Prostate gland (tissue), 2 donors: ENCODE measurements around the gene TPRX1. TPM values are rescaled to one million over a fixed set of nuclear protein-coding genes. Genes with fewer than 3 reads are reported as not detected.
"Not testable (repeated sequence)": the region's sequence is repeated elsewhere in the genome, so short reads cannot be mapped to it uniquely, and the experiment has no call there.

Experiments
- DNase-seq: peaks from one replicate; pipeline ENCODE4 v3.0.0-alpha.2; 2019; ENCODE audit warnings: low spot score
- H3K27ac ChIP-seq, 2 donors: fragments of 200-600 bp; sonication (generic); 2 replicates each; pipeline ENCODE4 v1.5.1; 2017 to 2019
- H3K27me3 ChIP-seq: fragments of 200-600 bp; sonication (generic); replicated peaks from 2 replicates; pipeline ENCODE4 v1.5.1; 2019; ENCODE audit not compliant: insufficient read depth
- H3K36me3 ChIP-seq, 2 donors: fragments of 200-600 bp; sonication (generic); 1 replicate in 1 of 2; 2 replicates in 1 of 2; pipeline versions ENCODE4 v1.5.1 to v1.8.1; 2017 to 2019
- H3K4me1 ChIP-seq: fragments of 200-600 bp; sonication (generic); replicated peaks from 2 replicates; pipeline ENCODE4 v1.5.1; 2019
- H3K4me3 ChIP-seq, 2 donors: fragments of 200-600 bp; sonication (generic); 2 replicates each; pipeline ENCODE4 v1.5.1; 2017 to 2019
- H3K9me3 ChIP-seq: fragments of 200-600 bp; sonication (generic); 2 replicates; pipeline ENCODE4 v1.5.1; 2017
- POLR2A ChIP-seq: fragments of 450-650 bp; IDR thresholded peaks from one replicate; pipeline ENCODE4 v1.6.1; 2016; ENCODE audit warnings: antibody characterized with exemption, mild to moderate bottlenecking
- POLR2AphosphoS5 ChIP-seq: sonication (generic); formaldehyde crosslinking; IDR thresholded peaks from one replicate; pipeline ENCODE4 v1.6.1; 2017; ENCODE audit warnings: antibody characterized with exemption
- WGBS: methylation state at CpG from one replicate; pipeline ENCODE4 v1.1.5; 2018; 5-methylcytosine and 5-hydroxymethylcytosine counted together
- intact Hi-C: fragments of 100-400 bp; cut with DNase I; formaldehyde crosslinking; loops from one replicate; pipeline ENCODE4 v1.14.2; 2022
- total RNA-seq, 2 donors: library from RNA; depleted of rRNA; stranded (reverse); fragments of >200 nt; gene quantifications; one replicate each; pipeline ENCODE4 v1.1.0, GENCODE V29; 2016
- TF ChIP-seq, protein P1 (sequence below), 4 experiments: fragments of 200-600 bp in 2 of 4; fragments of 450-650 bp in 2 of 4; sonication (generic) in 2 of 4; IDR thresholded peaks; 1 replicate in 3 of 4; 2 replicates in 1 of 4; pipeline ENCODE4 v1.5.1; 2016 to 2019; ENCODE audit warnings: antibody characterized with exemption in 4 of 4, mild to moderate bottlenecking in 2 of 4, moderate library complexity in 2 of 4

Gene TPRX1
- total RNA-seq, 2 donors from 2014 or later, result 0.91 TPM; not detected in 1

DNA sequence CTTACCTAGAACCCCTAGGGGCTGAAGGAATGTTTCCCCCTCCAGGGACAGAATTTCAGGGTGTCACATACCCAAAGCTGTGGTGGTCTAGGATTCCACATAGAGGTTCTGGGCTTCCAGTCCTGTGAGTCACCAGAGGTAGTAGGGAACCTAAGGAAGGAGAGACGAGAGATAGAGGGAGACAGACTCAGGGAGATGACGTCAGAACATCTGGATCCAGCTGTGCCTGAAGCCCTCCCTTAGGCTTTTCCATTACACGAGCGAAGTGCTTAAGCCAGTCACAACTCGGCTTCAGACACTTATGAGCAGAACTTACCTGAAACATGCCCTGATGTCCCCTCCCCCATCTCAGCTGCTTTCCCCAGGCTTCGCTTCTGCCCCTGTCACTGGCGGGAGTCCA, 37.7 kb downstream of the TPRX1 start:
- Histone ChIP-seq H3K4me3 (no peak overlapping the region), H3K36me3 (no peaks in the 10 kb centered on the region), H3K27ac (no peak overlapping the region), H3K9me3 (no peaks in the 10 kb centered on the region), H3K4me1 (no peaks in the 10 kb centered on the region), H3K27me3 (no peaks in the 10 kb centered on the region)
- 90% methylated on average over 7 of the region's 7 CpGs for WGBS
- no peak for DNase-seq
- no peak for TF ChIP-seq POLR2AphosphoS5
- TF ChIP-seq, protein P1, sequence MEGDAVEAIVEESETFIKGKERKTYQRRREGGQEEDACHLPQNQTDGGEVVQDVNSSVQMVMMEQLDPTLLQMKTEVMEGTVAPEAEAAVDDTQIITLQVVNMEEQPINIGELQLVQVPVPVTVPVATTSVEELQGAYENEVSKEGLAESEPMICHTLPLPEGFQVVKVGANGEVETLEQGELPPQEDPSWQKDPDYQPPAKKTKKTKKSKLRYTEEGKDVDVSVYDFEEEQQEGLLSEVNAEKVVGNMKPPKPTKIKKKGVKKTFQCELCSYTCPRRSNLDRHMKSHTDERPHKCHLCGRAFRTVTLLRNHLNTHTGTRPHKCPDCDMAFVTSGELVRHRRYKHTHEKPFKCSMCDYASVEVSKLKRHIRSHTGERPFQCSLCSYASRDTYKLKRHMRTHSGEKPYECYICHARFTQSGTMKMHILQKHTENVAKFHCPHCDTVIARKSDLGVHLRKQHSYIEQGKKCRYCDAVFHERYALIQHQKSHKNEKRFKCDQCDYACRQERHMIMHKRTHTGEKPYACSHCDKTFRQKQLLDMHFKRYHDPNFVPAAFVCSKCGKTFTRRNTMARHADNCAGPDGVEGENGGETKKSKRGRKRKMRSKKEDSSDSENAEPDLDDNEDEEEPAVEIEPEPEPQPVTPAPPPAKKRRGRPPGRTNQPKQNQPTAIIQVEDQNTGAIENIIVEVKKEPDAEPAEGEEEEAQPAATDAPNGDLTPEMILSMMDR (IDR thresholded peaks at IDR 0.05), result no peak
- no peak for TF ChIP-seq POLR2A
- intact Hi-C loops, result loop anchor here (2.0 kb wide), 1 partner anchor 22 kb away; no protein-coding TSS in a partner anchor

DNA sequence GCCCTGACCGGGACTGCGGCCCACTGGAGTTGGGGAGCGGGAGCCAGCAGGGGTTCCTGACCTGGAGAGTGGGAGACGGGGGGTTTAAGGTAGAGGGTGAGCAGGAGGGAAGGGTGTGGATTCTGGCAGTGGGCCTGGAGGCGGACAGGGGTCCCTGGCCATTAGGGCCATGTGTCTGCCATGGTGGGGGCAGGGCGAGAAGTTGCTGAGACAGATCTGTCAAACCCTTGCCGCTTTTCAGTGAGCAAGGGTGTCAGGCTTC, 38.1 kb downstream of the TPRX1 start:
- Histone ChIP-seq H3K27me3 (no peaks in the 10 kb centered on the region), H3K4me3 (no peak overlapping the region), H3K36me3 (no peaks in the 10 kb centered on the region), H3K27ac (no peak overlapping the region), H3K9me3 (no peaks in the 10 kb centered on the region), H3K4me1 (no peaks in the 10 kb centered on the region)
- TF ChIP-seq, protein P1 (IDR thresholded peaks at IDR 0.05), result no peak
- no peak for TF ChIP-seq POLR2AphosphoS5
- no peak for TF ChIP-seq POLR2A
- DNase-seq, result no peak
- intact Hi-C loops, result loop anchor here (2.0 kb wide), 1 partner anchor 23 kb away; no protein-coding TSS in a partner anchor
- 74% methylated on average over 7 of the region's 7 CpGs for WGBS

DNA sequence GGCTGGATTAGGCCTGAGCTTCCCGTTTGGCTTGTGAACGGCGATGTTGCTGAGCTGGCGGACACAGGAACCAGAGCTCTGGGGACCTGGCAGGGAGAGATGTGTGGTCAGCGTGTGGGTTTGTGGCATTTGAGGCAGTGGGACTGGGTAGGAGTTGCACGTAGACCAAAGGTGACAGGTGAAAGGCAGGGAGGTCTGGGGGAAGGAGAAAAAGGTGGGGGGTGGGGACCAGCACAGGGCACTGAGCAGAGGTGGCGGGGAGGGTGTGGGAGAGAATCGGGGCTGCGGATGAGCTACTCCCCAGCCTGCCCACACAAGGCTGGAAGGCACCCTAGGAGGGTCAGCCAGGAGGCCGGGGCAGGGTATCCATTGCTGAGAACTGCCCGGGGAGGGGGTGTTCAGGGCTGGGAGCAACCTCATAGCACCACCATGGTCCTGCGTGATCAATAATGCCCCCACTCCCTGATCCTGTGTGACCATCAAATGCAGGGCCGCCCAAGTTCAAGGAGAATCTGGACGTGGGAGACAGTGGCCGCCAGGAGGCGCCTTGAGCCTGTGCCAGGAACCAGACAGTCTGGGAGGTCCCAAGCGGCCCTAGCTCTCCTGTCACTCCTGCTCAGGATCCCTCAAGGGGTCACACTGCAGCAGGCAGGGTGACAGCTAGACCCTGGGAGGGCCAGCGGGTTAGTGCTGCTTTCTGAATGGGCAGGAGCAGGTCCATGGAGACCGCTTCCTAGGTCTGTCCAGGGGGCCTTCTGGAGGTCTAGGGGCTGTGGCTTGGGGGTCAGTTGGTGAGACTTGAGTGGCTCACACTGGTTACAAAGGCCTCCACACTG, 38.6 kb downstream of the TPRX1 start:
- Histone ChIP-seq H3K36me3 (no peaks in the 10 kb centered on the region), H3K4me1 (no peaks in the 10 kb centered on the region), H3K27ac (no peak overlapping the region), H3K4me3 (no peak overlapping the region), H3K9me3 (no peaks in the 10 kb centered on the region), H3K27me3 (no peaks in the 10 kb centered on the region)
- WGBS, result 37% methylated on average over 17 of the region's 19 CpGs
- peak; percentile 44 for DNase-seq
- TF ChIP-seq, protein P1 (IDR thresholded peaks at IDR 0.05), result peak; percentile 21 to 74 (median 71)
- TF ChIP-seq POLR2A (no peak), POLR2AphosphoS5 (no peak)
- intact Hi-C loops, result loop anchor here (2.0 kb wide), 1 partner anchor 23 kb away; no protein-coding TSS in a partner anchor

DNA sequence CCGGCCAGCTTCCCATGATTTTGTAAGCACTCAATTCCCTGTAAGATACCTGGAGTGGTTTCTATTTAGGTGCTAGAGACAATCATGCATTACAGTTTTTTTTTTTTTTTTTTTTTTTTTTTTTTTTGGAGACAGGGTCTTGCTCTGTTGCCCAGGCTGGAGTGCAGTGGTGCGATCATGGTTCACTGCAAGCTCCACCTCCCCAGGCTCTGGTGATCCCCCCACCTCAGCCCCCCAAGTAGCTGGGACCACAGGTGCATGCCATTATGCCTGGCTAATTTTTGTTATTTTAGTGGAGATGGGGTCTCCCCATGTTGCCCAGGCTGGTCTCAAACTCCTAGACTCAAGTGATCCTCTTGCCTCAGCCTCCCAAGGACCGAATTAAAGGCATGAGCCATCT, 39.6 kb downstream of the TPRX1 start:
- WGBS, result 90% methylated on average over 3 of the region's 3 CpGs
- H3K27me3 ChIP-seq, intact Hi-C loops: not testable (repeated sequence)

DNA sequence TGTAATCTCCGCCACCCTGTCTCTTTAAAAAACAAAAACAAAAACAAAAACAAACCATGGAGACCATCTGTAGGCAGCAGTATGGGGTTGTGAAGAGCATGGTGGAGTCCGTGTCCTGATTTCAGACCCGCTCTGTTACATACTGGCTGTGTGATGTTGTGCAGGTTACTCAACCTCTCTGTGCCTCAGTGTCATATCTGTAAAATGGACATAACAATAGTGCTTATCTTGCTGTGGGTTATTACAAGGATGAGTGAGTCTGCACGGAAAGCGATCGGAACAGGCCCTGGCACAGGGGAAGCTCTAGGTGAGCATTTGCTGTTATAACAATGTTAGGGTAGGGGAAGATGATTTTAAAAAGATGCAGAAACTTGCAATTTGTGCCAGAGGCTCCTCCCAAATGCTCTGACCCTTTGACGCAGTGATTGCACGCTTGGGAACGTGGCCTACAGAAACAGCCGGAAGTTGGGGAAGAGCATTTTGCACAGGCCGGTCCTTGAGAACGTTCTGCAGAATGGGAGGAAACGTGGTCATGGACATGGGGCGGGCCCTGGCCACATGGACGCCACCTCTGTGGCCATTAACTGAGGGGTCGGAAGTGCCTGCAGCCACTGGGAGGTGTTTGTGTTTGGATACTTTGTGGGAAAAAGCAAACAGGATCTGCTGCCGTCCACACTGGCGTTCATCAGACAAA, 41.6 kb downstream of the TPRX1 start:
- H3K9me3 ChIP-seq, result no peaks in the 10 kb centered on the region
- H3K27ac ChIP-seq, result no peak overlapping the region
- 64% methylated on average over 18 of the region's 18 CpGs for WGBS
- no peak for DNase-seq
- no peaks in the 10 kb centered on the region for H3K36me3 ChIP-seq
- H3K27me3 ChIP-seq, result no peaks in the 10 kb centered on the region
- no peak overlapping the region for H3K4me3 ChIP-seq
- H3K4me1 ChIP-seq, result no peaks in the 10 kb centered on the region
- intact Hi-C loops, result no loop called here
- TF ChIP-seq POLR2A (no peak), POLR2AphosphoS5 (peak; percentile 29)

More for the DNA sequence above, 39.6 kb downstream of the TPRX1 start:
- H3K4me3 ChIP-seq, H3K36me3 ChIP-seq, H3K9me3 ChIP-seq, H3K4me1 ChIP-seq, H3K27ac ChIP-seq, DNase-seq: not testable (repeated sequence)
